IMR-90 (cell line): ENCODE data around the gene UBL3. TPM values are rescaled to one million over a fixed set of nuclear protein-coding genes. Genes with fewer than 3 reads are reported as not detected.

ENCODE experiments used
- ATAC-seq: fragments of 200-7000 bp; cut with Tn5 transposase; 2 replicates; pipeline ENCODE4 v1.9.1; 2020; ENCODE audit warnings: low read depth, mild to moderate bottlenecking, moderate library complexity
- BruUV-seq: library from RNA; stranded (reverse); fragments of 400-500 nt; replicated peaks from 2 replicates; lab custom pipeline; 2021; lab: Mats Ljungman, UMichigan
- CTCF ChIA-PET: fragments of 300-600 bp; formaldehyde crosslinking; extraction: SDS; loops from one replicate; lab custom pipeline; 2021; ENCODE audit warnings: antibody characterized with exemption; lab: Yijun Ruan, JAX
- POLR2A ChIA-PET: fragments of 300-600 bp; sonication (Branson Sonifier 250); formaldehyde crosslinking; loops from one replicate; lab custom pipeline; 2022; ENCODE audit warnings: antibody characterized with exemption; ENCODE audit not compliant: unreplicated experiment; lab: Charles Lee
- DNase-seq: peaks from one replicate; pipeline ENCODE4 v3.0.0; 2013
- H2AFZ ChIP-seq: replicated peaks from 2 replicates; pipeline ENCODE3; 2013; ENCODE audit warnings: low read length, mild to moderate bottlenecking; ENCODE audit not compliant: poor library complexity
- H2AK5ac ChIP-seq: 2 replicates; pipeline ENCODE4 v1.6.1; 2013; ENCODE audit warnings: low read depth, low read length, inconsistent platforms
- H2AK9ac ChIP-seq: replicated peaks from 2 replicates; pipeline ENCODE3; 2013; ENCODE audit warnings: mild to moderate bottlenecking, low read depth, low read length, moderate library complexity; ENCODE audit not compliant: poor library complexity
- H2BK120ac ChIP-seq: 2 replicates; pipeline ENCODE4 v1.6.1; 2013; ENCODE audit warnings: low read depth, low read length, inconsistent platforms
- H2BK15ac ChIP-seq: 3 replicates; pipeline ENCODE4 v1.6.1; 2013; ENCODE audit warnings: low read depth, low read length, inconsistent platforms
- H2BK20ac ChIP-seq: 2 replicates; pipeline ENCODE4 v1.6.1; 2013; ENCODE audit warnings: low read depth, mild to moderate bottlenecking, inconsistent platforms, low read length, moderate library complexity
- H2BK5ac ChIP-seq: 2 replicates; pipeline ENCODE4 v1.6.1; 2013; ENCODE audit warnings: mild to moderate bottlenecking, low read depth, low read length, inconsistent platforms; ENCODE audit not compliant: poor library complexity, severe bottlenecking
- H3K14ac ChIP-seq: replicated peaks from 2 replicates; pipeline ENCODE4 v1.6.1; 2013; ENCODE audit warnings: low read depth, low read length, inconsistent platforms
- H3K18ac ChIP-seq: 2 replicates; pipeline ENCODE4 v1.6.1; 2013; ENCODE audit warnings: low read depth, low read length, control low read depth
- H3K23ac ChIP-seq: 2 replicates; pipeline ENCODE4 v1.6.1; 2013; ENCODE audit warnings: low read depth, low read length, inconsistent platforms
- H3K27ac ChIP-seq: 2 replicates; pipeline ENCODE4 v1.5.1; 2013; ENCODE audit warnings: mild to moderate bottlenecking, control low read depth, low read length; ENCODE audit not compliant: insufficient read depth
- H3K27me3 ChIP-seq: 2 replicates; pipeline ENCODE4 v1.6.1; 2013; ENCODE audit warnings: low read length; ENCODE audit not compliant: control insufficient read depth, insufficient read depth
- H3K36me3 ChIP-seq: 2 replicates; pipeline ENCODE4 v1.6.1; 2013; ENCODE audit warnings: low read length, mixed read lengths; ENCODE audit not compliant: control insufficient read depth, insufficient read depth
- H3K4ac ChIP-seq: 2 replicates; pipeline ENCODE4 v1.6.1; 2013; ENCODE audit warnings: low read depth, low read length, inconsistent platforms
- H3K4me1 ChIP-seq: 2 replicates; pipeline ENCODE4 v1.6.1; 2013; ENCODE audit warnings: low read length, mixed read lengths; ENCODE audit not compliant: control insufficient read depth, insufficient read depth
- H3K4me2 ChIP-seq: 2 replicates; pipeline ENCODE4 v1.6.1; 2013; ENCODE audit warnings: low read depth, mild to moderate bottlenecking, control low read depth, low read length, moderate library complexity
- H3K4me3 ChIP-seq: 2 replicates; pipeline ENCODE4 v1.5.1; 2013; ENCODE audit warnings: low read depth, mild to moderate bottlenecking, control low read depth, low read length, moderate library complexity; ENCODE audit not compliant: insufficient read depth
- H3K56ac ChIP-seq: 2 replicates; pipeline ENCODE4 v1.6.1; 2013; ENCODE audit warnings: low read length, inconsistent platforms; ENCODE audit not compliant: insufficient read depth; ENCODE audit errors: extremely low read depth
- H3K79me1 ChIP-seq, 2 experiments: 2 replicates each; pipeline ENCODE4 v1.6.1; 2013; ENCODE audit warnings: low read length in 2 of 2, inconsistent platforms in 1 of 2, low read depth in 1 of 2
- H3K9ac ChIP-seq: 2 replicates; pipeline ENCODE4 v1.6.1; 2013; ENCODE audit warnings: low read depth, low read length, control low read depth
- H3K9me1 ChIP-seq: 2 replicates; pipeline ENCODE4 v1.6.1; 2013; ENCODE audit warnings: low read length, inconsistent platforms; ENCODE audit not compliant: insufficient read depth
- H3K9me3 ChIP-seq: 2 replicates; pipeline ENCODE4 v1.6.1; 2013; ENCODE audit warnings: low read length; ENCODE audit not compliant: control insufficient read depth, insufficient read depth
- H4K20me1 ChIP-seq: 2 replicates; pipeline ENCODE4 v1.6.1; 2013; ENCODE audit warnings: low read length, inconsistent platforms; ENCODE audit not compliant: insufficient read depth
- H4K5ac ChIP-seq: 2 replicates; pipeline ENCODE4 v1.6.1; 2013; ENCODE audit warnings: mild to moderate bottlenecking, low read depth, low read length, control low read depth
- H4K8ac ChIP-seq, 2 experiments: 2 replicates each; pipeline ENCODE4 v1.6.1; 2013; ENCODE audit warnings: low read depth in 2 of 2, low read length in 2 of 2, control low read depth in 1 of 2, inconsistent platforms in 1 of 2
- H4K91ac ChIP-seq: 2 replicates; pipeline ENCODE4 v1.6.1; 2013; ENCODE audit warnings: low read depth, low read length, inconsistent platforms; ENCODE audit not compliant: insufficient read depth
- CEBPB ChIP-seq: IDR thresholded peaks from 2 replicates; pipeline ENCODE4 v1.6.1; 2012; ENCODE audit warnings: low read depth, low read length, improper control_type of control experiment
- NFE2L2 ChIP-seq: fragments of 150-350 bp; IDR thresholded peaks from 2 replicates; pipeline ENCODE4 v1.6.1; 2016; ENCODE audit warnings: low read depth, mild to moderate bottlenecking, low read length
- RAD21 ChIP-seq: IDR thresholded peaks from 2 replicates; pipeline ENCODE4 v1.6.1; 2012; ENCODE audit warnings: low read length, improper control_type of control experiment
- WGBS, 2 experiments: methylation state at CpG; one replicate each; pipeline versions ENCODE4 v1.1.5 to v1.1.7; 2013; ENCODE audit warnings: missing lambda C conversion rate in 2 of 2; ENCODE audit not compliant: insufficient read length in 1 of 2; ENCODE audit errors: extremely low coverage in 2 of 2; 5-methylcytosine and 5-hydroxymethylcytosine counted together
- dilution Hi-C: fragments of 300-500 bp; cut with HindIII; formaldehyde crosslinking; loops from one replicate; pipeline ENCODE4 v1.14.3; 2018; ENCODE audit warnings: low sequenced_read_pairs; ENCODE audit not compliant: unreplicated experiment
- in situ Hi-C: fragments of 300-500 bp; cut with MboI; formaldehyde crosslinking; loops from 3 replicates; pipeline ENCODE4 v1.14.3; 2019; ENCODE audit warnings: low sequenced_read_pairs, inconsistent platforms, mixed read lengths
- intact Hi-C: fragments of 100-400 bp; cut with micrococcal nuclease; formaldehyde crosslinking; loops from 2 replicates; pipeline ENCODE4 v1.10.0; 2022
- polyA plus RNA-seq, 3 experiments: library from polyadenylated mRNA; depleted of rRNA; stranded (reverse); fragments of >200 nt; gene quantifications; 2 replicates each; pipeline ENCODE4 v1.2.3, GENCODE V29; 2012; ENCODE audit warnings: low replicate concordance in 1 of 3
- total RNA-seq: library from RNA; depleted of rRNA; stranded (reverse); fragments of >200 nt; gene quantifications from 2 replicates; pipeline ENCODE4 v1.2.3, GENCODE V29; 2012
- TF ChIP-seq, protein P1 (sequence below): fragments of 150-350 bp; IDR thresholded peaks from 2 replicates; pipeline ENCODE4 v1.6.1; 2017; ENCODE audit warnings: mild to moderate bottlenecking, antibody characterized with exemption, low read length, low read depth

The UBL3 gene
- total and polyA plus RNA-seq, 2 of the 4 experiments (the other 2 are of a cell fraction) = 16.0 to 19.9 TPM

GRCh38 chr13:29857085-29857484 is 6.7 kb upstream of the UBL3 start:
- no peak overlapping the region for H3K4me3 ChIP-seq
- H2BK120ac ChIP-seq = no peak overlapping the region
- H4K91ac ChIP-seq = no peak overlapping the region
- H3K18ac ChIP-seq = no peak overlapping the region
- dilution Hi-C loops (no loop called here), in situ Hi-C loops (no loop called here), intact Hi-C loops (no loop called here)
- WGBS, 2 experiments = no CpG with 5 or more reads among the region's 2 CpGs
- ChIA-PET POLR2A (no interaction called here), CTCF (no interaction called here)
- no peaks in the 10 kb centered on the region for H3K36me3 ChIP-seq
- H2AFZ ChIP-seq = no peak overlapping the region
- no peak overlapping the region for H4K8ac ChIP-seq
- H3K14ac ChIP-seq = no peak overlapping the region
- no peak overlapping the region for H3K56ac ChIP-seq
- no peaks in the 10 kb centered on the region for H4K20me1 ChIP-seq
- H3K27ac ChIP-seq = no peak overlapping the region
- no peak overlapping the region for H2BK5ac ChIP-seq
- H3K27me3 ChIP-seq = no peaks in the 10 kb centered on the region
- H4K5ac ChIP-seq = no peak overlapping the region
- no peak overlapping the region for H3K4me2 ChIP-seq
- no peak overlapping the region; the same call in 1 of the 2 replicates for H2AK5ac ChIP-seq
- H3K9ac ChIP-seq = no peak overlapping the region
- ATAC-seq = no peak
- H3K9me1 ChIP-seq = peaks cover 11% of the 10 kb centered on the region; the same call in 1 of the 2 replicates
- no peaks in the 10 kb centered on the region for H3K9me3 ChIP-seq
- TF ChIP-seq NFE2L2 = no peak
- TF ChIP-seq RAD21 = no peak
- TF ChIP-seq, protein P1, sequence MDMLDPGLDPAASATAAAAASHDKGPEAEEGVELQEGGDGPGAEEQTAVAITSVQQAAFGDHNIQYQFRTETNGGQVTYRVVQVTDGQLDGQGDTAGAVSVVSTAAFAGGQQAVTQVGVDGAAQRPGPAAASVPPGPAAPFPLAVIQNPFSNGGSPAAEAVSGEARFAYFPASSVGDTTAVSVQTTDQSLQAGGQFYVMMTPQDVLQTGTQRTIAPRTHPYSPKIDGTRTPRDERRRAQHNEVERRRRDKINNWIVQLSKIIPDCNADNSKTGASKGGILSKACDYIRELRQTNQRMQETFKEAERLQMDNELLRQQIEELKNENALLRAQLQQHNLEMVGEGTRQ = no peak
- no peak for TF ChIP-seq CEBPB
- H2BK20ac ChIP-seq = no peak overlapping the region
- H3K23ac ChIP-seq = no peak overlapping the region
- H2AK9ac ChIP-seq = no peak overlapping the region
- peaks cover 8% of the 10 kb centered on the region; the same call in 1 of the 2 replicates for H3K4me1 ChIP-seq
- no TSS peak for BruUV-seq
- no peak for DNase-seq
- no peaks in the 10 kb centered on the region for H3K79me1 ChIP-seq
- H3K4ac ChIP-seq = no peak overlapping the region
- no peak overlapping the region for H2BK15ac ChIP-seq
